ENCODE data around the gene DLGAP4.

DNA sequence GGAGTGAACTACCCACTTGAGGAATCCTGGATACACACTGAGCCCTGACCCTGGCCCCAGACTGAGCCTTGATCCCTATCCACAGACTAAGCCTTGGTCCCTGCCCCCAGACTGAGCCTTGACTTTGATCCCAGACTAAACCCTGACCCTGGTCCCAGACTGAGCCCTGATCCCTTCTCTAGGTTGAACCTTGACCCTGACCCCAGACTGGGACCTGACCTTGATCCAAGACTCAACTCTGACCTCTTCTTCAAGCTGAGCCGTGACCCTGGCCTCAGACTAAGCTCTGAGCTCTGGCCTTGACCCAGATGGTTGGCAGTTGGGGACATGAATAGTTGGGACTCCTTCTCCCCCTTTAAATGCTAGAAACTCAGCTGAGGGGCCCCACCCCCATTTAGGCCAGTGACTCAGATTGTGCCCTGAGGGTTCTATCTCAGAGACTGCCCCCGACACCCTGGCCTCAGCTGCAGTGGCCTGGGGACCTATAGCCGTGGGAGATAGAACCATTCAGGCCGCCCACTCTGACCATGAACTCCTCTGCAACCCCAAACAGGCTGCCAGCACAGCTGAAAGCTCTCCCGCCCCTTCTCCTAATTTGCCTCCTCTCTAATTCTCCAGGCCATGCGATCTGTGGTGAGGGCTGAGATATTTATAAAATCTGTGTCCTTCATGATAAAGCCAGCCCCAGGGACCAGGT, 84.7 kb downstream of the DLGAP4 start:
- TF ChIP-seq, protein P1, sequence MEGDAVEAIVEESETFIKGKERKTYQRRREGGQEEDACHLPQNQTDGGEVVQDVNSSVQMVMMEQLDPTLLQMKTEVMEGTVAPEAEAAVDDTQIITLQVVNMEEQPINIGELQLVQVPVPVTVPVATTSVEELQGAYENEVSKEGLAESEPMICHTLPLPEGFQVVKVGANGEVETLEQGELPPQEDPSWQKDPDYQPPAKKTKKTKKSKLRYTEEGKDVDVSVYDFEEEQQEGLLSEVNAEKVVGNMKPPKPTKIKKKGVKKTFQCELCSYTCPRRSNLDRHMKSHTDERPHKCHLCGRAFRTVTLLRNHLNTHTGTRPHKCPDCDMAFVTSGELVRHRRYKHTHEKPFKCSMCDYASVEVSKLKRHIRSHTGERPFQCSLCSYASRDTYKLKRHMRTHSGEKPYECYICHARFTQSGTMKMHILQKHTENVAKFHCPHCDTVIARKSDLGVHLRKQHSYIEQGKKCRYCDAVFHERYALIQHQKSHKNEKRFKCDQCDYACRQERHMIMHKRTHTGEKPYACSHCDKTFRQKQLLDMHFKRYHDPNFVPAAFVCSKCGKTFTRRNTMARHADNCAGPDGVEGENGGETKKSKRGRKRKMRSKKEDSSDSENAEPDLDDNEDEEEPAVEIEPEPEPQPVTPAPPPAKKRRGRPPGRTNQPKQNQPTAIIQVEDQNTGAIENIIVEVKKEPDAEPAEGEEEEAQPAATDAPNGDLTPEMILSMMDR (IDR thresholded peaks at IDR 0.05; ENCODE audit: insufficient read depth, low read length, poor library complexity, severe bottlenecking), result no peak
- no peak for TF ChIP-seq EZH2phosphoT487 (conservative IDR thresholded peaks at IDR 0.05; ENCODE audit: low read length)
